HFF-Myc (cell line): ENCODE measurements around the gene AICDA.
"Not testable (repeated sequence)": the region's sequence is repeated elsewhere in the genome, so short reads cannot be mapped to it uniquely, and the experiment has no call there.

ENCODE experiments used
- DNase-seq: peaks from one replicate; pipeline ENCODE4 v3.0.0-alpha.2; 2011; ENCODE audit warnings: low read depth; ENCODE audit errors: extremely low read depth
- H3K4me3 ChIP-seq: replicated peaks from 2 replicates; pipeline ENCODE4 v1.5.1; 2011; ENCODE audit warnings: low read depth, mild to moderate bottlenecking, control low read depth, low read length
- TF ChIP-seq, protein P1 (sequence below): IDR thresholded peaks from 2 replicates; pipeline ENCODE4 v1.5.1; 2012; ENCODE audit warnings: mild to moderate bottlenecking, low read depth, low read length, control low read depth; ENCODE audit errors: missing control alignments

AICDA gene

GRCh38 chr12:8630131-8630530 is 17.5 kb upstream of the AICDA start:
- TF ChIP-seq, protein P1, sequence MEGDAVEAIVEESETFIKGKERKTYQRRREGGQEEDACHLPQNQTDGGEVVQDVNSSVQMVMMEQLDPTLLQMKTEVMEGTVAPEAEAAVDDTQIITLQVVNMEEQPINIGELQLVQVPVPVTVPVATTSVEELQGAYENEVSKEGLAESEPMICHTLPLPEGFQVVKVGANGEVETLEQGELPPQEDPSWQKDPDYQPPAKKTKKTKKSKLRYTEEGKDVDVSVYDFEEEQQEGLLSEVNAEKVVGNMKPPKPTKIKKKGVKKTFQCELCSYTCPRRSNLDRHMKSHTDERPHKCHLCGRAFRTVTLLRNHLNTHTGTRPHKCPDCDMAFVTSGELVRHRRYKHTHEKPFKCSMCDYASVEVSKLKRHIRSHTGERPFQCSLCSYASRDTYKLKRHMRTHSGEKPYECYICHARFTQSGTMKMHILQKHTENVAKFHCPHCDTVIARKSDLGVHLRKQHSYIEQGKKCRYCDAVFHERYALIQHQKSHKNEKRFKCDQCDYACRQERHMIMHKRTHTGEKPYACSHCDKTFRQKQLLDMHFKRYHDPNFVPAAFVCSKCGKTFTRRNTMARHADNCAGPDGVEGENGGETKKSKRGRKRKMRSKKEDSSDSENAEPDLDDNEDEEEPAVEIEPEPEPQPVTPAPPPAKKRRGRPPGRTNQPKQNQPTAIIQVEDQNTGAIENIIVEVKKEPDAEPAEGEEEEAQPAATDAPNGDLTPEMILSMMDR = no peak
- no peak overlapping the region for H3K4me3 ChIP-seq
- DNase-seq = no peak

GRCh38 chr12:8629486-8630033 is 16.9 kb upstream of the AICDA start:
- peak; percentile 5 for DNase-seq
- H3K4me3 ChIP-seq = no peak overlapping the region
- TF ChIP-seq, protein P1 = no peak

DNA sequence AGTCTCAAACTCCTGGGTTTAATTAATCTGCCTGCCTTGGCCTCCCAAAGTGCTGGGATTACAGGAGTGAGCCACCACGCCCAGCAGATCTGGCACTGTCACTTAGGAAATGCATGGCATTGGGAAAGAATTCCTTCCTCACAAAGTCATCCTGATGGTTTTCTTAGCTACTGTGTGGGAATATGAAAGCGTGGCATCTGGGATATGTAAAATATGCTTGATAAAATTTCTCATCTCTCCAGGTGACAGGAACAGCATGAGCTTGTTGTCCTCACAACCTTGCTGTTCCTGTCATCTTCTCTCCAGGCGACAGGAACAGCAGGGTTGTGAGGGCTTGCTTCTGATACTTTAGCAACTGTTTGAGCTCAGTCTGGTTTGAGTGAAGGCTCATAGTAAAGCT is 16.1 kb upstream of the AICDA start:
- TF ChIP-seq, protein P1 = no peak
- DNase-seq = no peak
- no peak overlapping the region for H3K4me3 ChIP-seq

DNA sequence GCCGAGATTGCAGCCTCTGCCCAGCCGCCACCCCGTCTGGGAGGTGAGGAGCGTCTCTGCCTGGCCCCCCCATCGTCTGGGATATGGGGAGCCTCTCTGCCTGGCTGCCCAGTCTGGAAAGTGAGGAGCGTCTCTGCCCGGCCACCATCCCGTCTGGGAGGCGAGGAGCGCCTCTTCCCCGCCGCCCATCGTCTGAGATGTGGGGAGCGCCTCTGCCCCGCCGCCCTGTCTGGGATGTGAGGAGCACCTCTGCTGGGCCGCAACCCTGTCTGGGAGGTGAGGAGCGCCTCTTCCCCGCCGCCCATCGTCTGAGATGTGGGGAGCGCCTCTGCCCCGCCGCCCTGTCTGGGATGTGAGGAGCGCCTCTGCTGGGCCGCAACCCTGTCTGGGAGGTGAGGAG is 12.1 kb upstream of the AICDA start:
- not testable (repeated sequence) for H3K4me3 ChIP-seq, DNase-seq

- TF ChIP-seq, protein P1 = no peak
- DNase-seq = no peak
- no peak overlapping the region for H3K4me3 ChIP-seq
Measured at GRCh38 chr12:8622646-8623045, 10.0 kb upstream of the AICDA start.

DNA sequence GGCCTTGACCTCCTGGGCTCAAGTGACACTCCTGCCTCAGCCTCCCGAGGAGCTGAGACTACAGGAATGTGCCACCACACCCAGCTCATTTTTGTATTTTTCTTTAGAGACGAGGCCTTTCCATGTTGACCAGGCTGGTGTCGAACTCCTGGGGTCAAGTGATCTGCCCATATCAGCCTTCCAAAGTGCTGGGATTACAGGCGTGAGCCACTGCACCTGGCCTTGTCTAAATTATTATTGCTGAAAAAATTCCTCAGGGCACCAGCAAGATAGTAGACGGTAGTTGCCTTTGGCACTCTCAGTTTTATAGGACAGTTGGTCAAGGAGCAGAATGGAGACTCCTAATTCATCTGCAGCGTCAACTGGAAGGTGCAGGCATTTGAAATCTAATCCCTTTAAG is 2.5 kb upstream of the AICDA start:
- no peak overlapping the region for H3K4me3 ChIP-seq
- TF ChIP-seq, protein P1 = no peak
- DNase-seq = no peak

GRCh38 chr12:8613881-8614280 is 1.2 kb upstream of the AICDA start:
- H3K4me3 ChIP-seq, DNase-seq: not testable (repeated sequence)

GRCh38 chr12:8609061-8609570 is 3.5 kb downstream of the AICDA start:
- H3K4me3 ChIP-seq = no peak overlapping the region
- peak; percentile 15 for DNase-seq
- TF ChIP-seq, protein P1 = peak; percentile 68
